ENCODE results near the gene GLYR1.
"Not testable (repeated sequence)": the region's sequence is repeated elsewhere in the genome, so short reads cannot be mapped to it uniquely, and the experiment has no call there.

The GLYR1 gene

GRCh38 chr16:4846901-4847773 is at the start of gene GLYR1, which contains the start of gene UBN1:
Gene GLYR1 (minus strand): TSS chr16:4847288. CDS start chr16:4847265, 23 bp downstream.
Gene UBN1 (plus strand): TSS chr16:4847481. CDS start chr16:4852918, 5,437 bp downstream.
- DNase-seq (ENCODE audit: low read depth in 2 of 2): peak; percentile 99 to 100

GRCh38 chr16:4896761-4897160 is 49.7 kb upstream of the GLYR1 start:
- DNase-seq (ENCODE audit: low read depth in 2 of 2): not testable (repeated sequence)

- no peak for DNase-seq (ENCODE audit: low read depth in 2 of 2)
Measured at GRCh38 chr16:4895366-4895765, 48.3 kb upstream of the GLYR1 start.

GRCh38 chr16:4894276-4895150 is 47.4 kb upstream of the GLYR1 start:
- DNase-seq (ENCODE audit: low read depth in 2 of 2): no peak

GRCh38 chr16:4893103-4893862 is 46.2 kb upstream of the GLYR1 start:
- no peak for DNase-seq (ENCODE audit: low read depth in 2 of 2)

GRCh38 chr16:4892361-4893102 is 45.4 kb upstream of the GLYR1 start:
- no peak for DNase-seq (ENCODE audit: low read depth in 2 of 2)

GRCh38 chr16:4891886-4892216 is 44.8 kb upstream of the GLYR1 start:
- no peak for DNase-seq (ENCODE audit: low read depth in 2 of 2)

- DNase-seq (ENCODE audit: low read depth in 2 of 2): no peak
Measured at GRCh38 chr16:4891097-4891885, 44.2 kb upstream of the GLYR1 start.

- DNase-seq (ENCODE audit: low read depth in 2 of 2): no peak
Measured at GRCh38 chr16:4890686-4891085, 43.6 kb upstream of the GLYR1 start.

- no peak for DNase-seq (ENCODE audit: low read depth in 2 of 2)
Measured at GRCh38 chr16:4890026-4890425, 42.9 kb upstream of the GLYR1 start.

- DNase-seq (ENCODE audit: low read depth in 2 of 2): no peak
Measured at GRCh38 chr16:4888428-4889135, 41.5 kb upstream of the GLYR1 start.

- DNase-seq (ENCODE audit: low read depth in 2 of 2): no peak
Measured at GRCh38 chr16:4886151-4886550, 39.1 kb upstream of the GLYR1 start.

GRCh38 chr16:4884972-4885874 is 38.1 kb upstream of the GLYR1 start:
- no peak for DNase-seq (ENCODE audit: low read depth in 2 of 2)

GRCh38 chr16:4884209-4884608 is 37.1 kb upstream of the GLYR1 start:
- DNase-seq (ENCODE audit: low read depth in 2 of 2): no peak

- DNase-seq (ENCODE audit: low read depth in 2 of 2): no peak
Measured at GRCh38 chr16:4883501-4883900, 36.4 kb upstream of the GLYR1 start.

GRCh38 chr16:4882633-4883285 is 35.7 kb upstream of the GLYR1 start:
- DNase-seq (ENCODE audit: low read depth in 2 of 2): no peak

GRCh38 chr16:4882000-4882632 is 35.0 kb upstream of the GLYR1 start:
- no peak for DNase-seq (ENCODE audit: low read depth in 2 of 2)

Measured in activated CD4-positive, alpha-beta T cell treated with anti-CD3 and anti-CD28 coated beads for 24 hours (primary cell).